Measurements from ENCODE around the gene UBE2E2.

GRCh38 chr3:23493889-23494288 is 290.8 kb downstream of the UBE2E2 start:
- TF ChIP-seq POLR2A (IDR thresholded peaks at IDR 0.05), result no peak
- TF ChIP-seq, protein P1, sequence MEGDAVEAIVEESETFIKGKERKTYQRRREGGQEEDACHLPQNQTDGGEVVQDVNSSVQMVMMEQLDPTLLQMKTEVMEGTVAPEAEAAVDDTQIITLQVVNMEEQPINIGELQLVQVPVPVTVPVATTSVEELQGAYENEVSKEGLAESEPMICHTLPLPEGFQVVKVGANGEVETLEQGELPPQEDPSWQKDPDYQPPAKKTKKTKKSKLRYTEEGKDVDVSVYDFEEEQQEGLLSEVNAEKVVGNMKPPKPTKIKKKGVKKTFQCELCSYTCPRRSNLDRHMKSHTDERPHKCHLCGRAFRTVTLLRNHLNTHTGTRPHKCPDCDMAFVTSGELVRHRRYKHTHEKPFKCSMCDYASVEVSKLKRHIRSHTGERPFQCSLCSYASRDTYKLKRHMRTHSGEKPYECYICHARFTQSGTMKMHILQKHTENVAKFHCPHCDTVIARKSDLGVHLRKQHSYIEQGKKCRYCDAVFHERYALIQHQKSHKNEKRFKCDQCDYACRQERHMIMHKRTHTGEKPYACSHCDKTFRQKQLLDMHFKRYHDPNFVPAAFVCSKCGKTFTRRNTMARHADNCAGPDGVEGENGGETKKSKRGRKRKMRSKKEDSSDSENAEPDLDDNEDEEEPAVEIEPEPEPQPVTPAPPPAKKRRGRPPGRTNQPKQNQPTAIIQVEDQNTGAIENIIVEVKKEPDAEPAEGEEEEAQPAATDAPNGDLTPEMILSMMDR (IDR thresholded peaks at IDR 0.05), result no peak

Measured in ovary (tissue), 3 donors.